IMR-90 (cell line): ENCODE data around the gene LTBP1.

Source experiments
- BHLHE40 ChIP-seq: fragments of 150-350 bp; IDR thresholded peaks from 2 replicates; pipeline ENCODE4 v1.6.1; 2016; ENCODE audit warnings: mild to moderate bottlenecking, low read depth, low read length
- CTCF ChIP-seq: conservative IDR thresholded peaks from 2 replicates; pipeline ENCODE4 v1.5.1; 2012; ENCODE audit warnings: mild to moderate bottlenecking, low read depth, low read length, improper control_type of control experiment
- MAZ ChIP-seq: IDR thresholded peaks from 2 replicates; pipeline ENCODE4 v1.6.1; 2012; ENCODE audit warnings: low read depth, mild to moderate bottlenecking, low read length, improper control_type of control experiment, moderate library complexity, borderline replicate concordance
- POLR2A ChIP-seq: IDR thresholded peaks from 2 replicates; pipeline ENCODE4 v1.6.1; 2012; ENCODE audit warnings: mild to moderate bottlenecking, low read depth, low read length
- RAD21 ChIP-seq: IDR thresholded peaks from 2 replicates; pipeline ENCODE4 v1.6.1; 2012; ENCODE audit warnings: low read length, improper control_type of control experiment
- SMC3 ChIP-seq: fragments of 150-350 bp; IDR thresholded peaks from 2 replicates; pipeline ENCODE4 v1.6.1; 2016; ENCODE audit warnings: low read depth, mild to moderate bottlenecking, antibody characterized with exemption, low read length, moderate library complexity
- USF2 ChIP-seq: fragments of 150-350 bp; IDR thresholded peaks from 2 replicates; pipeline ENCODE4 v1.6.1; 2017; ENCODE audit warnings: mild to moderate bottlenecking, antibody characterized with exemption, low read length, low read depth

- no peak for TF ChIP-seq SMC3
- no peak for TF ChIP-seq POLR2A
- TF ChIP-seq USF2: no peak
- TF ChIP-seq RAD21: no peak
- no peak for TF ChIP-seq BHLHE40
- no peak for TF ChIP-seq CTCF
- TF ChIP-seq MAZ: no peak
These were observed 231.5 kb downstream of the LTBP1 start for GRCh38 chr2:33178209-33178608.
